Measurements from ENCODE around the gene RAET1G.
"Not testable (repeated sequence)": the region's sequence is repeated elsewhere in the genome, so short reads cannot be mapped to it uniquely, and the experiment has no call there.

Gene RAET1G

DNA sequence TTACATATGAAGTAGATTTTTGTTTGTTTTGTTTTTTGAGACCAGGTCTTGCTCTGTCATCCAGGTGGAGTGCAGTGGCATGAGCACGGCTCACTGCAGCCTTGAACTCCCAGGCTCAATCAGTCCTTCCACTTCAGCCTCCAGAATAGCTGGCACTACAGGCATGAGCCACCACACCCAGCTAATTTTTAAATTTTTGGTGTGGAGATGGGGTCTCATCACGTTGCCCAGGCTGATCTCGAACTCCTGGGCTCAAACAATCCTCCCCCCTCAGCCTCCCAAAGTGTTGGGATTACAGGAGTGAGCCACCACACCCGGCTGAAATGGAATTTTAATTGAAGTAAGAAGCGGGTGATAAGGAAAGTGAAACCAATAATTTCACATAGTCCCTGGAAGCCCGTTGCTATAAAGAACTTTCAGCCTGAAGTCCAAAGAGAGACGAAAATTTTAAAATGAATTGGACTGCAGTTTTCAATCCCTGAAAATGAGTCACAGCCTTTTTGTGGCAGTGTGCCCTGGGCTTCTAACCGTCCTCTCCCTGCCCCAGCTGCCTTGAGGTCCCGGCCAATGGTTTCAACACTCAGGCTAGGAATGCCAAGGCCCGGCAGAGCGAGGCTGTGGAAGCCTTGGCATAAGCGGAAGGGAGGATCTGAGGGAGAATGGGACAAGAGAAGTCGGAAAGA lies 25.8 kb downstream of the RAET1G start:
- DNase-seq (ENCODE audit: low spot score): no peak

DNA sequence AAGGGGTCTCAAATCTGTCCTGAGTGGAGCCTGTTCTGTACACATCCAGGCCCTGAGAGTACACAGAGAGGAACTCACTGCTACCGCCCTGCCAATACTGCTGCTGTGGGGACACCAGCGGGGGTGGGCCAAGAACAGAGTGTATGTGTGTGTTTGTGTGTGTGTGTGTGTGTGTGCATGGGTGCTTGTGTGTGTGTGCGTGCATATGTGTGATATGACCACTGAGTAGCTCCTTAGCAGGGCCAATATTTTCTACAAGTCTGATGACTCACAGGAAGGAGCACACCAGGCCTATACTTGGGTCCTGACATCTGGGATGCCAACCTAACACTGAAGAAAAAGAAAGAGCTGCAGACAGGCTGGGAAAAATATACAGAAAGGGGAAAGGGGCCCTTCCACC lies 26.4 kb downstream of the RAET1G start:
- no peak for DNase-seq (ENCODE audit: low spot score)

DNA sequence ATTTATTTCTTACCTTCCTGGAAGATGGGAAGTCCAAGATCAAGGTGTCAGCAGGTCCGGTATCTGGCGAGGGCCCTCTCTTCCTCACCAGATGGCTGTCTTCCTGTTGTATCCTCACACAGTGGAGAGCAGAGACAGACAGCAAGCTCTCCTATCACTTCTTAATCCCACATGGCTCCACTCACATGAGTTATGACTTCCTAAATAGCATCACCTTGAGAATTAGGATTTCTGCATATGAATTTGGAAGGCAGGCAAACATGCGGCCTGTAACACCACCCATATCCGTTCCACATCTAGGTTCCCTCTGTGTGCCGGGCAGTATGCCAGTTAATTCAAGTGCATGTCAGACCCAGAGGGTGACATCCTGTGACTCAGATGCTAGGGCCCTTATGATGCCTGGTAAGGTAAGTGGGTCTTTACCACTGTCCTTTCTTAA lies 27.1 kb downstream of the RAET1G start:
- DNase-seq (ENCODE audit: low spot score): no peak

DNA sequence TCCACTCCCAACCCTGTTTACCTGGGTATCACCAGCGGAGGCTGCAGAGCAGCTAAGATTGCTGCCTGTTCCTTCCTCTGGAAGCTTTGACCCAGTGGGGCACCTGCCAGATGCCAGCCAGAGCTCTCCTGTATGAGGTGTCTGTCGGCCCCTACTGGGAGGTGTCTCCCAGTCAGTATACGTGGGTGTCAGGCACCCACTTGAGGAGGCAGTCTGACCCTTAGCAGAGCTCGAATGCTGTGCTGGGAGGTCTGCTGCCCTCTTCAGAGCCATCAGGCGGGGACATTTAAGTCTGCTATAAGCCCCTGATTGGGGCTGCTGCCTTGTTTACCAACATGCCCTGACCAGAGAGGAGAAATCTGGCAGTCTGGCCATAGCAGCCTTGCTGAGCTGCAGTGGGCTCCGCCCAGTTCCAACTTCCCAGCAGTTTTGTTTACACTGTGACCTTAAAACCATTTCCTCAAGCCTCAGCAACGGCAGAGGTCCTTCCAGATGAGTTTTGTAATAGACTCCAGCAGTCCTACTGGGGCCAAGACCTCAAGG lies 27.8 kb downstream of the RAET1G start:
- DNase-seq (ENCODE audit: low spot score): no peak

DNA sequence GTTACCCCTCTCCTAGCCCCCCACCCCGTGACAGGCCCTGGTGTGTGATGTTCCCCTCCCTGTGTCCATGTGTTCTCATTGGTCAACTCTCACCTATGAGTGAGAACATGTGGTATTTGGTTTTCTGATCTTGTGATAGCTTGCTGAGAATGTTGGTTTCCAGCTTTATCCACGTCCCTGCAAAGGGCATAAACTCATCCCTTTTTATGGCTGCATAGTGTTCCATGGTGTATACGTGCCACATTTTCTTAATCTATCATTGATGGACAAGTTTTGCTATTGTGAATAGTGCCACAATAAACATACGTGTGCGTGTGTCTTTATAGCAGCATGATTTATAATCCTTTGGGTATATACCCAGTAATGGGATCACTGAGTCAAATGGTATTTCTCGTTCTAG lies 31.1 kb downstream of the RAET1G start:
- DNase-seq (ENCODE audit: low spot score): not testable (repeated sequence)

DNA sequence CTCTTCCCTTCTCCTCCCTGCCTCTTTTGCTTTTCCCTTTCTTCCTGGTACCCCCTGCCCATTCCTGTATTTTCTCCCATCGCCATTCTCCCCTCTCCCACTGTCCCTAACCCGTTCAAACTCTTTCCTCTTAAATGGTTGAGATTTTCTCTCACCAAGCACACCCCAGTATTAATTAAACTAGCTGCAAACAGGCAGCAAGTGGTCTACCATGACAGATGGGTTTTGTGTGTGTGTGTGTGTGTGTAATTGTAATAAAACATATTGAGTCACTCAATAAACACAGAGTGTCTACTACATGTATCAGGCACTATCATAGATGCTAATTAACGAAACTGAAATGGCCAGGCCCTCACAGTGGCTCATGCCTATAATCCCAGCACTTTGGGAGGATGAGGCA lies 31.7 kb downstream of the RAET1G start:
- DNase-seq (ENCODE audit: low spot score): no peak

DNA sequence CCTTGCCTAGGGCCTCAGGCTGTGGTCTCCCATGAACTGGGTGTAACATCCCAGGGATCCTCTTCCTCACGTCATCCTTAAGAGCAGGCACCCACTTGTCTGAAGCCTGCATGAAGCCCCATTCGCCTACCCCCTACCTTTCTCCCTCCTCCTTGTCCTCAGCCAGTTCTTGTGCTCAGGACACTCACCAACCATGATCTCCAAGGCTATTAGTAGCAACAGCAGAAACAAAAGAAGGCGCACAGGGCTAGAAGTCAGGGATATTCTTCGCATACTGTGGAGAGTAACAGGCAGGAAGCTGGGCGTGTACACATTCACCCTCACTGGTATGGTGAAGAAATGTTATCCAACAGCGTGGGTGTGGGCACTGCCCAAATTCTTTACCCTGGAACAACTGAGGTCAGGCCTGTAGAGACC lies 32.3 kb downstream of the RAET1G start:
- DNase-seq (ENCODE audit: low spot score): no peak

DNA sequence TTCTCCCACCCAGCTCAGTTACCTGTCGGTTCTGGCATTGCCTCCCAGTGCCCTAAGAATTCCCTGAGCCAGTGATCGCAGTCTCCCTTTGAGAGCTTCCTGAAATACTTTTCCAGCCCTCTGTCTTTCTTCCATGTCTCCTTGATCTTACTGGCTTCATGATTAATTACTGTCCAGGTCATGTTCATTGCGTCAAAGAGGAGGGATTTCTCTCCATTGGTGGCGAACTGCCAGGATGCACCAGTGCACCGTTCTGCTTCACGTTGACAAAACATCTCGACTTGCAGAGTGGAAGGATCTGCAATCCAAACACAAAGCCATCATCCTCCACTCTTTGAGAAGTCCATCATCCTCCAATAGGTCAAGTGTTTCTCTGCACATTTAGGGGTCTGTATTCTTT lies 33.6 kb downstream of the RAET1G start:
- no peak for DNase-seq (ENCODE audit: low spot score)

DNA sequence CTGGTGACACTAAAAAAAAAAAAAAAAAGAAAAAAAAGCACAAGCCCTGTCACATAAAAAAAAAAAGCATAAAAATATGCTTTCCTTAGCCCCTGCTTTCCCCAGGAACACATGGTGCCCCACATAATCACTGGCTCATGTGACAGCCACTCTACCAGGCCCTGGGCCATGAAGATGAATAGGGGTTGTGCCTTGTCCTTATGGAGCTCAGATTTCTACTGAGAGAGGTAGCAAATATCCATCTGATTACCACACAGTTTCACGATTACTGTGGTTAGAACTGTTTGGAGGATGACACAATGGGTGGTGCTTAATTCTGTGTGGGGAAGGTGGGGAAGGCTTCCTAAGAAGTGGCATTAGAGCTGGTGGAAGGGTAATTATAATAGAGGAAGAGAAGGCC lies 34.3 kb downstream of the RAET1G start:
- DNase-seq (ENCODE audit: low spot score): no peak

DNA sequence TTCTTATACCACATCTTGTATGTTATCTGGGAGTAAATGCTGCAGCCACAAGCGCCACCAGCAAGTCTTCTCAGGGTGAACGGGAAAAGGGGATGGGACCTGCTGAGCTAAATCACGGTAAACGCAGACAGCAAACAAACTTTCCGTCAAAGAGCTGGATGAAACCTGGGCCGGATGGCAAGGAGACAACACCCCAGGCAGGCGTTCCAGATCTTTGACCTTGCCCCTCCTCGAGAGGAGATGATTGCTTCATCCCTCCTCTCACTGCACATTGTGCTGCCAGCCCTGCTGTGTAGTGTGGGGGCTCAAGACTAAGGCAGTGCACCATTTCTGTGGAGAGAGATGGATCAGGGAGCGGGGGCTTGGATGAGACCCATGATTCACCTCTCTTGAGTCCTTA lies 34.8 kb downstream of the RAET1G start:
- no peak for DNase-seq (ENCODE audit: low spot score)

DNA sequence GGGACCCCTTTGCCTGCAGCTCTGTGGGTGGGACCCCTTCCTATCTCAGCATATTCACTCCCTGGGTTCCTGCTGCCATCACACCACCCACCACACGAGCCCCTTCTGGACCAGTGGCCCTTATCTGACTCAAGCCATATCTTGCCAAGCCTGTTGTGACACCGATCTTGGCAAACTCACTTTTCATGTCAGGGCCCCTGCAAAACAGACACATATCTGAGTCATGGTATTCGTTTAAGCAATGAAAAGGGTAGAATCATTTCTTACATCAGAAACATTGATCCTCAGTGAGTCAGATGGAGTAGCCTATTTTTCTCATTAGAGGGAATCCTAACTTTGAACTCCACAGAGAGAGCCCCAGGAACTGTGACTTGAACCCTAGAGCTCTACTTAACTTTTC lies 35.6 kb downstream of the RAET1G start:
- no peak for DNase-seq (ENCODE audit: low spot score)

DNA sequence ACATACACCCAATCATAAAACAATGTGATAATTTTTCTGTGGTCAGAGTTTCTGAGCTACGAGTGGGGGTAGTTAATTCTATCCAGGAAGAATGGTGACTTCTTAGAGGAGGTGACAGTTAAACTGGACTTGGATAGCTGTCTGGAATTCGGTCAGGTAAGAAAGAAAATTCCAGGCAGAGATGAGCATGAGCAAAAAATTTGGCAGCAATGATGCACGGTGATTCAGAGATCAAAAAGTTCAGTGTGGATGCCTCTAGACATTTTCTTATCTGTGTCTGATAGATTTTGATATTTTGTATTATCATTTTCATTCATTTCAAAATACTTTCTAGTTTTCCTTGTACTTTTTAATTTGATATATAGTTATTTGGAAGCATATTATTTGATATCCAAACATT lies 37.0 kb downstream of the RAET1G start:
- no peak for DNase-seq (ENCODE audit: low spot score)

DNA sequence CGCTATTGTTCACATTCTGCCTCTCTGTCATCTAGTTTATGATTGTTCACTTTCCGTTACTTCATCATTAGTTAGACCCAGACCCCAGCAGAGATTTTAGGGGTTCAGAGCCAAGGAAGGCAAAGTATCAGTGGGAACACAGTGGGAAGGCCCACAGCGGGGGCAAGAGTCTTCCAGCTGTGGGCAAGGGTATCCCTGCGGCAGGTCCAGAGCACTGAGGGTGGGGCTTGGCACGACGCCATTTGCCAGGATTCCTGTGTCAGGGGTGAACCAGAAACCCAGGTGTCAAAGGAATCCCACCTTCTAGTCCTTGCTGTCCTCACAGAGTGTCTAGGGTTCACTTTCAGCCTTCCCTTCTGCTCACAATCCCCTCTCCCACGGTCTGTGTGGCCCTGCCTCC lies 38.3 kb downstream of the RAET1G start:
- DNase-seq (ENCODE audit: low spot score): no peak

DNA sequence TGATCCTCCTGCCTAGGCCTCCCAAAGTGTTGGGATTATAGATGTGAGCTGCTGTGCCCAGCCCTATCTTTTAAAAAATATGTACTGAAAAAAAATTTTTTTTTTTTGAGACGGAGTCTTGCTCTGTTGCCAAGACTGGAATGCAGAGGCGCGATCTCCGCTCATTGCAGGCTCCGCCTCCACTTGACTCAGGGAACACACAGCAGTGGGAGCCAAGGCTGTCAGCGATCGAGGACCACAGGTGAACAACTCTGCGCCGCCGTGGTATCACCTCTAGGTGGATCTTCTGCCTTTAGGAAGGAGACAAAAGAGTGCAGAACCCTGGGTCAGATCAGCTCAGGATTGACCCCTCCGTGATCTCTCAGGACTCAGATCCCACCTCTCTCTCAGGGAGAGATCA lies 38.7 kb downstream of the RAET1G start:
- no peak for DNase-seq (ENCODE audit: low spot score)

DNA sequence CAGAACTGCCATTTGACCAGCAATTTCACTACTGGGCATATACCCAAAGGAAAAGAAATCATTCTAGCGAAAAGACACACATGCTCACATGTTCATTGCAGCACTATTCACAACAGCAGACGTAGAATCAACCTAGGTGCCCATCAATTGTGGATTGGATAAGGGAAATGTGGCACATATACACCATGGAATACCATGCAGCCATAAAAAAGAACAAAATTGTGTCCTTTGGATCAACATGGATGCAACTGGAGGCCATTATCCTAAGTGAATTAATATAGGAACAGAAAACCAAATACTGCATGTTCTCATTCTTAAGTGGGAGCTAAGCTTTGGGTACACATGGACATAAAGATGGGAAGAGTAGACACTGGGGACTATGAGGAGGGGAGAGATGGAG lies 41.1 kb downstream of the RAET1G start:
- no peak for DNase-seq (ENCODE audit: low spot score)

DNA sequence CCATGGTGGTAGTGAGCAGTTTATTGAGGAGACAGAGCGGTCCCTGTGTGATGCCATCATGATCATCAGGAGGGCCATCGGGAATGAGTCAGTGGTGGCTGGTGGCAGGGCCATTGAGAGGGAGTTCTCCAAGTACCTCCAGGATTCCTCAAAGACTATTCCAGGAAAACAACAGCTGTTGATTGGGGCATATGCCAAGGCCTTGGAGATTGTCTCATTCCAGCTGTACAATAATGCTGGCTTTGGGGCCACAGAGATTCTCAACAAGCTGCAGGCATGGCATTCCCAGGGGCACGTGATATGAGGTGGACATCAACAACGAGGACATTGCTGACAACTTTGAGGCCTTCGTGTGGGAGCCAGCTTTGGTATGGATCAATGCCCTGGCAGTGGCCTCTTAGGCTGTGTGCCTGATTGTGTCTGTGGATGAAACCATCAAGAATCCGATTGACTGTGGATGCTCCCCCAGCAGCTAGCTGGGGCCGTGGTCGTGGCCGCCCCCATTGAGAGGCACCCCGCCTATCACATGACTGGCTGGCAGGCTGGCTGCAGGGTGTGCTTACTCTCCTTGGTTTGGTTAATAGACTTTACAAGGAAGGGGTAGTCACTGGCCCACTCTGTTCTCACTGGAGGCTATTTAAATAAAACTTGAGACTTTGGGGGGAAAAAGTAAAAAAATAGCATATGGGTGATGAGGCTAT lies 41.7 kb downstream of the RAET1G start:
- no peak for DNase-seq (ENCODE audit: low spot score)

DNA sequence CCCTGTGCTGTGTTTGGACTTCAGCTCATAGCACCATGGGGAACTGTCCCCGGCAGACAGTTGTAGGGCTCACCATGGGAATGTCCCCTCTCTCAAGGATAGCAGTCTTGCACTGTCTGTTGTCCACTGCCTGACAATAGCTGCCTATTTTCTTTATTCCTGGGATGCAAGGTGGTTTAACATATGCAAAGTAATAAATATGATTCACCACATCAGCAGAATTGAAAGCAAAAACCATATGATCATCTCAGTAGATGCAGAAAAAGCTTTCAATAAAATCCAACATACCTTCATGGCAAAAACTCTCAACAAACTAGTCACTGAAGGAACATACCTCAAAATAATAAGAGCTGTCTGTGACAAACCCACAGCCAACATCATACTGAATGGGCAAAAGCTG lies 45.3 kb downstream of the RAET1G start:
- DNase-seq (ENCODE audit: low spot score): no peak

DNA sequence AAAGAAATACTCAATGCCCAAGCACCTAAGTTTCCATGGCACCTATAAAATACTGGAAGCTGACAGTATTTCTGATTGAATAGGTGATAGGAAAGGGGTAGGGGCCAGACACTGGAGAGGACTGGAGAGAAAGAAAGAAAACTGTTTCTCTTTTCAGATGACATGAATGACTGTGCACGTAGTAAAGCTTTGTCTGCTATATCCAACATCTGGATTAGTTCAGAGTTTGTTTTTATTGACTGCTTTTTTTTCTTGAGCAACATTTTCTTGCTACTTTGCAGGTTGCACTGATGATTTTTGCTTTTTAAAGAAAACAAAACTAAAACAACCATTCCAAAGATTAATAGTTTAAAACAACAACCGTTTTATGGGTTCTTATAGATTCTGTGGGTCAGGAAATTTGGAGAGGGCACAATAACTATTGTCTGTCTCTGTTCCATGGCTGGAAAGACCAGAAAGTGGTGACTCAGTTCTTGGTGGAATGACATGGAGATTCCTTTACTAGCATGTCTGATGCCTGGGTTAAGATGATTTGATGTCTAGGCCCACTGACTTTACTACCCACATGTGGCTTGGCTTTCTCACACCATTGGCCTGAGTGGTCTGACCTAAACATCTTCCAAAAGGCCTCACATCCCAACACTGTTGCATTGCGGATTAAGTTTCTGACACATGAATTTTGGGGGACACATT lies 46.5 kb downstream of the RAET1G start:
- DNase-seq (ENCODE audit: low spot score): no peak

DNA sequence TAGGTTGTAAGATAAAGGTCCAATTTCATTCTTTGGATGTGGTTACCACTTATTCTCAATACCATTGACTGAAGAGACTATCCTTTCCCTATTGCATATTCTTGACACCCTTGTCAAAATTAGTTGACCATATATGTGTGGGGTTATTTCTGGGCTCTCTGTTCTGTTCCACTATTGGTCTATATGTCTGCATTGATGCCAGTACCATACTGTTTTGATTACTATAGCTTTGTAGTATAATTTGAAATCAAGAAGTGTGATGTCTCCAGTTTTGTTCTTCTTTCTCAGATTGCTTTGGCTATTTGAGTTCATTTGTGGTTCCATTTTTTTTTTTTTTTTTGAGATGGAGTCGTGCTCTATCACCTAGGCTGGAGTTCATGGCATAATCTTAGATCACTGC lies 50.7 kb downstream of the RAET1G start:
- no peak for DNase-seq (ENCODE audit: low spot score)

DNA sequence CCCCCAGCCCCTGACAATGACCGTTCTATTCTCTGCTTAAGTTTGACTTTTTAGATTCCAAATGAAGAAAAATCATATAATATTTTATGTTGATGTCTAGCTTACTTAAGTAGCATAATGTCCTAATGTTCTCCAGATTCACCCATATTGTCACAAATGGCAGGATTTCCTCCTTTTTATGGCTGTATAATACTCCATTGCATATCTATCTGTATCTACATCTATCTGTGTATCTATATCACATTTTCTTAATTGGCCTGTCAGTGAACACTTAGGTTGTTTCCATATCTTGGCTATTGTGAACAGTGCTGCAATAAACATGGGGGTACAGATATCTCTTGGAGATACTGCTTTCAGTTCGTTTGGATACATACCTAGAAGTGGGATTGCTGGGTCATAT lies 51.7 kb downstream of the RAET1G start:
- no peak for DNase-seq (ENCODE audit: low spot score)

DNA sequence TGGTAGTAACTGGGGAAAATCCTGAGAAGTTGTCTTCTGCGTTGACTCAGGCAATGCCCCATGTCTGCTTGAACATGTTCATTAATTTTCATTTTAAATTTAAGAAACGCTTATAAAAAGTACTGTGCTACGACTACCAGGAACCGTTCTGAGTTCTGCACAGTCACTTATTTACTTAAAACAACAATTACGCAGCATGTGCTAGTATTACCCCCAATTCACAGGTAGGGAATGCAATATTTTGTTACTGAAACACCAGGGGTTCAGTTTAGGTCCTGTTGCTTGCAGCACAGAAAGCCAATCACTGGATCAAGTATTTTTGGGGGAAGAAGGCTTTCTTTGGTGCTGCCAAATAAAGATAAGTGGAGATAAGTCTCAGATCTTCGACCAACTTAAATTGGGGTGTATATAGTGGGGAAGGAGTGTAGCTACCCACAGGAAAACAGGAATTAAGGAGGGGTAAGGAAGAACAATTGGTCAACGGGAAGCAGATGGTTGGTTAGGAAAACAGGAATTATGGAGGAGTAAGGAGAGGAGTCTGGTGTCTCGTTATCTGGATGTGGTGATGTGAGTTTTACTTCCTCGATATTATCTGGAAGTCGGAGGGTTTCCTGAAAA lies 53.5 kb downstream of the RAET1G start:
- no peak for DNase-seq (ENCODE audit: low spot score)

DNA sequence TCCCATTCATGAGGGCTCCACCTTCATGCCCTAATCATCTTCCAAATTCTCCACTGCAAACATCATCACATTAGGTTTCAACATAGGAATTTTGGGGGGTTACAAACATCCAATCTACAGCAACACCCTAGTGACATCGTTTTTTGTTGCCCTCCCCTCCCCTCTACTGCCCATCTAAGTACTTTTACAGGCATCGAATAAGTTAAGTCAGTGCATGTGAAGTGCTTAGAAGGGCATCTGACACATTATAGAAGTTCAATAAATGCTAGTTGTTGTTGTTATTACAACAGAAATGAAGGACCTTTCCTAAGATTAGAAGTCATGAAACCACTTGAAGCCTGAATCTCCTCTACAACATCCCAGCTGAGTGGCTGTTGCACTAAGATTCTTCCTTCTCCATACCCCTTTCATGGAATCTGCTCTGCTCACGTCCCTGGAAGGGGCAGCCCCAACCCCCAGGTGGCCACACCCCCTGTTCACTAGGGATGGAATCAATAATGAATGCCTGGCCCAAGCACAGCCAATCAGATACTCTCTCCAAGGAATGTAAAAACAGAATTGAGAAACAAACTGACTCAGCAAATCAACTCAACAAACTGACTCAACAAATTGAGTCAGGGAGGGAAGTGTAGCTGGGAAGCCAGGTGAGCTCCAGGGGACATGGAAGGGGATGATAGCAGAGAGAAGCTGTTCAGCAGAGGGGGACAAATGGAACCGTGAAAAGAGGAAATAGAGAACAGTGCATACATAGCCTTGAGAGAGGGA lies 54.9 kb downstream of the RAET1G start:
- no peak for DNase-seq (ENCODE audit: low spot score)

All from putamen (tissue), 1 donor.